HG03520 (cell line): ENCODE results near the gene LPP.
A peak's percentile ranks its signal among the peaks of the same experiment; 100 is the strongest.
"Not testable (repeated sequence)": the region's sequence is repeated elsewhere in the genome, so short reads cannot be mapped to it uniquely, and the experiment has no call there.

Experiments used
- ATAC-seq: cut with Tn5 transposase; IDR thresholded peaks from one replicate; pipeline ENCODE4 v1.9.1; 2021; ENCODE audit warnings: mild to moderate bottlenecking, moderate library complexity; ENCODE audit not compliant: unreplicated experiment

LPP gene

DNA sequence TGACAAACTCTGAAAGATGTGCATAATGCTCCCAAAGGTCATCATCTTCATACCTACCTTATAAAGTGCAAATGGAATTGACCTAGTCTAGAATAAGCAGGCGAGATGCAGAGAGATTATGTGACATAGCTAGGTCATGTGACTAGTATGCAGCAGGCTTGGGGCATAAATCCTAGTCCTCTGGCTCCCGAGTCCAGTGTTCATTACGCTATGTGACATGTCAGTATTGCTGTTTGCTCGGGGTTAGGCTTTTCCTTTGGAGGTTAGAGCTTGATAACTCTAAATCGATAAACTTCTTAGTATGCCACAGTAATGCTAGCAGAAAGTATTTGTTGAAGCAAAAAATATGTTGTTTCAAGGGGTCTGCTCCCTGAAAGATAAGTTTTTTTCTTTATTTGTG, 536.1 kb downstream of the LPP start:
- ATAC-seq = no peak

DNA sequence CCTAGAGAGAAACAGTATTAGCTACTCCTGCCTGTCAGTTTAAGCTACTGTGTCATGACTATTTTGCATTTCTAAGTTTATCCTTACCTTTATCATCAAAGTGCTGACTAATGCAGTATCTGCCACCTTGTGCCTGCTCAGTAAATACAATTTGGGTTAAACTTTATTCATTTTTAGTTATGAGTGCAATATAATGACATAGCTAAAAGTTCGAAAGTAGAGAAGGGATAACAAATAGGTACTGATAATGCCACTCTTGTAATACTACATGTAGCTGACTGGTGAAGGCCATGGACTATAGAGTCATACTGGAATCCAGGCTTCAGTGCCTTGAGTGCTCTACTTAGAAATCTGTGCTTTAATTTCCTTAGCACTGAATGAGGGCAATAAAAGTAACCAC, 537.0 kb downstream of the LPP start:
- no peak for ATAC-seq

DNA sequence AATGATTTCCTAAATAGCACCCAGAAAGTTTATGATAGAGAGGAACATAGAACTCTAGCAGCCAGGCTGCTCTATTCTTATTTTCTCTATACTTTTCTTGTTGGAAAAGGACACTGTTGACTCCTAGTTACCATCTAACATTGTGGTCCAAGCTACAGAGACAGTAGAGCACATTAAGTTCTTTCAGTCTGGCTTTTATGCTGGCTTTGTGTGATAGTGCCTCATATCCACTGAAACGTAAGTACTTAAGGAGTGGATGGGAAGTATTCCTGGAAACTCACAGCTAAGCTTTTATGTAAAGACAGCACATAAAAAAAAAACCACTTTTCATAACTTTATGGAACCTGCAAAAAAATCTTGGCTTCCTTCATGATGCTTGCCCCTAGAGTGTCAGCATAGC, 537.7 kb downstream of the LPP start:
- ATAC-seq = no peak

DNA sequence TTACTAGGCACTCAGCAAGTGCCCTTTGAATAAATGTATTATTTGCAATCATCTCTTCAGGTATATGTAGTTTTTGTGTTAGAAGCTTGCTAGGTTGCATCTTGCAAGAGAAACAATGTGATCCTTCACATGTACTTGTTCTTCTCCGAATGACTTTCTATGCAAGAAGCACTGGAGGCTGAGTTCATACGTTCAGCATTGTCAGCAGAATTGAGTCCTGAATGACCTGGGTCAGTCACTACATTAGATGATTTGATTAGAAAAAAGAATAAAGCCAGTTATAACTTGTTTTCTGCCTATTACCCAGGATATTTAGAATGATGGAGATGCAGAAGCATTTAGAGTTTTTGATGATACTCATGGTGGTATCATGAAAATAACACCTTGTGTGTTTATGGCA, 538.7 kb downstream of the LPP start:
- no peak for ATAC-seq

DNA sequence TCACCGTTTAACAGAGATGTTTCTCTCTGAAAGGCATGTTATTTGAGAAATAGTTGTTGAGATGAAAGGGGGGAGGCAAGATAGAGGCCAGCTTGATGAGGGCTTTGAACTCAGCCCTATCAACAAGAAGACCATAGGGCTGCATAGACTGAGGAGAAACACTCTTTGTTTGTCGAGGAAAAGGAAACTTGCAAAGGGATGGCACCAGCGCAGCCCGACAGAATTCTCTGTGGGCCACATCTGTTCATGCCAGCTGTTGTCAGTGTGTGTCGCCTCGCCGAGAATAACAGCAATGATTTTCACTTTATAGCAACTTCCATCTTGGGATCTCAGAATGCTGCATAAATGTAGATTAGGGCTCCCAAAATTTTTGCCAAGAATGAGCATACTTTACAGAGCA, 539.5 kb downstream of the LPP start:
- no peak for ATAC-seq

DNA sequence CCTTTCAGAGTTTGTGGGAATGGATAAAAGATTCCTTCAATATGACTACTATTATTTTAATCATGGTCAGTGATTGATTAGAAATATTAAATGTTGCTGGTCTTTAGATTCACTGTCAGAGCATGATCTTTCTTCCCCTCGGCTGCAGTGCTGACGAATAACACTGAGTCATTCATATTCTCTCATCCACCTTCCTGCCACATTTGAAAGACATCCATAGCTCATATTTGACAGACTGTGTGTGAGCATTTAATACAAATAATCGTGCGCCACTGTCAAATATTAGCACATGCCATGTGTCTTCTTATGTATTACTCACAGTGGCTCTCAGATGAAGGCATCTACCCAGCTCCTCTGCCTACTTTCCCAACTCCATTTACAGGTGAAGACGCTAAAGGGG, 541.3 kb downstream of the LPP start:
- ATAC-seq = no peak

DNA sequence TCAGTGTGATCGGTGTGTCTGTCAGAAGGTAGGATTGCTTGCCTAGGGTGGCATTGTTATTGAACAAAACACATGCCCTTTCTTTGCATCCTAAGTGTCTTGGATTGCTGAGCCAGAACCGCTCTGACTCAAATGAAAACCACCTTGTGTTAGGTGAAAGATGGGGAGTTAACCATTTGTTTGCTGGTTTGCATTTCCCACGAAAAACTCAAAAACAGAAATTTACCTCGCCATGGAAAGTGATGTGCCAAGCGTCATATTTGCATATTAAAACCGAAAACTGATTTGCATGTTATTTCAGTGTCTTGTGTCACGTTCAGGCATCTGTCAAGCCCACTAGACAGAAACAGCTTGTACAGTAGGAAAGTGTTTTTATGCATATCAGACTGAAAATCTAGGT, 543.2 kb downstream of the LPP start:
- ATAC-seq = peak; percentile 60

DNA sequence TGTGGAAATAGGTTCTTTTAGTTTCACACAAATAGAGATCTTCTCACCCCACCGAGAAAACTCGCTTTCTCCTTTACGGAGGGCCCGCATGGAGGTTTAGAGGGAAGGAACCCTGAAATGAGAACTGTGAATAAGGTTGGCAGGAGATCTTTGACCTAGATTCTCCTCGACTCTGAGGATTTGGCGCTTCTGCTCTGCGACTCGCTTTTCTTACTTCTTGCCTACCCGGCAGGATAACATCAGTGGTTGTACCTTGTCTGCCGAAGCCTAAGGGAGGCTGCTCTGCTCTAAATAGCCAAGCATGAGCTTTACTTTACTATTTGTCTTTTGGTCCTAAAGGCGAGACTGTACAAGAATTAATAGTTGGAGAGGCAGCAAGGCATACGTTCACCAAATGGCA, 544.5 kb downstream of the LPP start:
- no peak for ATAC-seq

DNA sequence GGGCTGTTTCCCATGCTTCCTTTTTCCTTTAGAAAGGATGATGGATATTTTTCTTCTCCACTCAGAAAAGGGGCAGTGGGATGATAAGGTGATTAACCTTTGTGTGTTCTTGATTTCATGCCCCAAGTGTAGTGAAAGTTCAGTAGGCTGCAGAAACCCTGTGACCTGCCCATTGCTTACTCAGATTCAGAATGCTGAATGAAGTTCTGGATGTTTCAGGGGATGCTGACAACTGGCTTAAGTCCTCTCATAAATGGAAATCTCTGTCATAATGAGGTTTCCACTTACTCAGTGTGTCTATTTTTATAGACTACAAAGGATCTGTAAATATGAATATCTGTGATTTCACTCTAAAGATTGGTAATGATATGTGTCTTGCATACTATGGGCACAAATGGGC, 546.5 kb downstream of the LPP start:
- ATAC-seq = no peak

DNA sequence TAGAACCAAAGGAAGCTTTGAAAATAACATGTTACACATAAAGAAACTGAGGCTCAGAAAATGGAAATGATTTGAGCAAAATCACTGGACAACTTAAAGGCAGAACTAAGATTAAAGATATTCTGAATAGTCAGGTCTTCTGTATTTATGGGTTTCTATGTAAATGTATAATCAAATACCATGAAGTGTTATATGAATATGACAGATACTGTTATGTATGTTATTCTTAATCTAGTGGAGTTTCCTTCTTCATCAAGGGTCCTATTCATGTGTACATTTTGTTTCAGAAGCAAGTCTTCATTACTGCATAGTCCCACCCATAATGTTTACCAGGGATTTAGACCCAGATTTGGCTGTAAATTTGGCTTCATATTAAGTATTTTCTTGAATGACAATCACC, 547.0 kb downstream of the LPP start:
- no peak for ATAC-seq

DNA sequence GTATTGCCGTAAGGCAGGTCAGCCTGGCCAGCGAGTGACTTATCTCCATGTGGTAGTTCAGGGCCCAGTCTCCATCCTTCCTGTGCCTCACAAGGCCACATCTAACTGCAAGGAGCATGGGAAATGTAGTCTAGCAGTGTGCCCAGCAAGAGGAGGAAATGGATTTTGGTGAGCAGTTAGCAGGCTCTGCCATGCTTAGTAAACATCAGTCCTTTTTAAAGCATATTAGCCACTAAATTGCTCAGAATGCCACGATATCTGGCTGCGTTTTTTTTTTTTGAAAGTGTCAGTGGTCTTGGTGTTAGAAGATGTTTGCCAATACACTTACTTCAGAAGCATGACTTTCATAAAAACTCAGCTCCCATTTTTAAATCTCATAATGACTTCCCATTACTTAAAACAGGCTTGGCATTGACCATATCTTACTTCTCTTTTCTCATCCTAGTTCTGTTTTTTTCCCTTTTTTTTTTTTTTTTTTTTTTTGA, 547.6 kb downstream of the LPP start:
- ATAC-seq = no peak

DNA sequence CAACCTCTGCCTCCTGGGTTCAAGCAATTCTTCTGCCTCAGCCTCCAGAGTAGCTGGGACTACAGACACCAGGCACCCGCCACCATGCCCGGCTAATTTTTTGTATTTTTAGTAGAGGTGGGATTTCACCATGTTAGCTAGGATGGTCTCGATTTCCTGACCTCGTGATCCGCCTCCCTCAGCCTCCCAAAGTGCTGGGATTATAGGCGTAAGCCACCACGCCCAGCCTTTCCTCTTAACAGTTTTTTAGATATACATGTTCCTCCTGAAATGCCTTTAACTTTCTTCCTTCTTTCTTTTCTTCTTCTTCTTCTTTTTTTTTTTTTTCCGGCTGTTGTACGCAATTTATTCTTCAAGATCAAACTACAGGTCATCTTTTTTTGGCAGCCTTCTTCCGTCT, 548.1 kb downstream of the LPP start:
- not testable (repeated sequence) for ATAC-seq

DNA sequence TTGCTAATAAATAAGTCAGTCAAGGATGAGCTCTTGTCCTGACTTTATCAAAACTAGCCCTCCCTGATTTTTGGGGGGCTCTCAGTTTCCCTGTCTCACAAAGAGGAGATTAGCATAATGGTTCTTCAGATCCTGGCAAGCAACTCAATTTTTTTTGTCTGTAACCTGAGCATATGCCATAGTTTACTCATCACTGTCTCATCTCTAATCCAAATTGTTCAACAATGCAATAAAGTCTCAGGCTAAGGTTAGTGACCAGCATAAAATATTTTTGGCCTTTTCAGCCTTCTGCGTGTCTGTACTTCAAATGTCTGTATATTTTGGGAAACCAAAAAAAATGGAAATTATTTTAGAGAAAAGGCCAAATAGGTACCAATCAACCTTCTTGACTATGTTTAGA, 552.2 kb downstream of the LPP start:
- no peak for ATAC-seq

DNA sequence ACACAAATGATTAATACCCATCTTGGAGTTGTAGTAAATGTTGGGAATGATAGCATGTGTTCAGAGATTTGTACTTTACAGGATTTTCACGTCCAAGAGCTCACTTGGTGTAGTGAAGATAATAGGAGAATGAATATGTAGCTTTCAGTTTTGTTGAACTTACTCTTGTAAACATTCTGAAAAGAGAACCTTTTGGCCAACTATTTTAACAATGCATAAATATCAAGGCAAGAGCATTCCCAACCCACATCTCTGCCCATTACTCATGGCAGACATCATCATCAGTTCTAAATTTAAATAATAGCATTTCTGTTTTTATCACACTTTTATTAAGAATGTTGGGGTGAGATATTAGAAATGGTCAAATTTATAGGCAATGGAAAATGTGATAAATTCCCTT, 552.6 kb downstream of the LPP start:
- ATAC-seq = no peak

DNA sequence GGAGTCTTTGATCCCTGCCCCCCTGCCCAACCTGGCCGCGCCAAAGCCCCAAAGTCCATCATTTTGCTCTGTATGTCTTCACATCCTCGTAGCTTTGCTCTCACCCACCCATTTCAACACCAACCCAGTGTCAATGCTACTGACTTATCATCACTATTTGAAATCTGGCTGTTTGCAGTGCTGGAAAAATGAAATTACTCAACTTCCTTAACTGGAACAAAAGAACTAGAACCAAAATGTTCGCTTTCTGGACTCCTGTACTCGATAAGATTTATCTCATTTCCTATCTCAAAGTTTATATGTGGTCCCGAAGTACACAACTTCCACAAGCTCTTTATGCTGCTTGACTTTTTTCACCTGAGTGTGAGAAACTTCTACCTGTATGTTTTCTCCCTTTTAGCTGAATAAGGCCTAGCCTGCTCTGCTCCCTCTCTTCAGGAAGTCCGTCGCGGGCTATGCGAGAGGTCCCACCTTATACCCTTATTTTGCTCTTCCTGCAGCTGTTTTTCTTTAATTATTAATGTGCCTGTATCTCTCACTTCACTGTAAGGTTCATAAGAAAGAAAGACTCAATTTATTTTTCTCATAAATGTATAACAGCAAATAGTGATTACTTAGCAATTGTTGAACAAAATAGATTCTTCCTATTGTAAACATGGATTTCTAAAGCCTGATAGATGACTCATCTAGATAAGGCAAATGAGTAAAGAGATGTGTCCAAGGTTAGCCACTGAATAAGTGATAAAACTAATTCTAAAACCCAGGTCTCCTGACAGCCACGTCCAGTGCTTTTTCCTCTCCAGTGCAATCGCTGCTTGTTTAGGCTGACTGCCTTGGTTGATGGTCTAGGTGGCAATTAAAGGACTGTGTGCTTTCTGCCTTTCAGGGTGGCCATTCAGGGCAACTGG, 553.7 kb downstream of the LPP start:
- no peak for ATAC-seq

DNA sequence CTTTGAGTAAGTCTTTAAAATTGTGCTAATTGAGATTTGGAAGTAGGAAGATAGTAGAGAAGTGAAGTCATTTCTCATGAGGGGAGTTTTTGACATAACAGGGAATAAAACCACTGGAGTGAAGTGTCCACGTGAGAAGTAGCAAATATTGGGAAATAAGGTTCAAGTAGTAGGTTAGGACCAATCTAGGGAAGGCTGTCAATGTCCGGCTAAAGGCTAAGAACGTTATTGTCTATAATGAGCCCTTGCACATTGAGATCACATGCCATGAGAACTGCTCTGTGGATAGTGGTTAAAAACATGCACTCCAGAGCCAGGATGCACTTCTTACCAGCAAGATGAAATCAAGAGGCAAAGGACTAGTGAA, 557.9 kb downstream of the LPP start:
- ATAC-seq = no peak

DNA sequence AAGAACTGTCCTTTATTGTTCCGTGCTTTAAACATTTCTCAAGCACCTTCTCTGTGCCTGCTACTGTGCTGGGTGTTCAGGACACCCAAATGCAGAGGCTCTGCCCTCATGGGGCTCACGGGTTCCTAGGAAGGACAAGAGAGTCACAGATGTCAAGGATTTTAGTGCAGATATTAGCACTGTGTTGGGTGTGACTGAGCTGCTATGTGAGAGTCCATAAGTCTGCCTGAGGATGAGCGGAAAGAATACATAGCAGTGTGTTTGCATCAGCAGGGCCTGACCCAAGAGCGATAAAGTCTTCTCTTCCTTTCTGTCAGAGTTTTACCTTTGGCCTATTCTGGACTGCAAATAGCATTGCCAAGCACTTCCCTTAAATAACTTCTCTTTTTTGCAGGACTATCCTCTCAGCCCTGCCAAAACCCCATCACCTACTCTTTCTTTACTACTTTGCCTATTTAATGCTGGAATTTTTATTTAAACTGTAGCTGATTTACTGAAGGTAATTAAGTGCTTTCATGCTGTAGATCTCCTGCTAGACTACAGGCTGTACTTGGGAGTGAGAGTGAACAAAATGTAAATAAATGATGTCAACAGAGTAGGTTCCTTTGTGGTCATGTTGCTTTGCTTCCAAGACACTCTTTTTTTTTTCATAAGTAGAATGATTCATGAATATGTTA, 558.4 kb downstream of the LPP start:
- no peak for ATAC-seq

DNA sequence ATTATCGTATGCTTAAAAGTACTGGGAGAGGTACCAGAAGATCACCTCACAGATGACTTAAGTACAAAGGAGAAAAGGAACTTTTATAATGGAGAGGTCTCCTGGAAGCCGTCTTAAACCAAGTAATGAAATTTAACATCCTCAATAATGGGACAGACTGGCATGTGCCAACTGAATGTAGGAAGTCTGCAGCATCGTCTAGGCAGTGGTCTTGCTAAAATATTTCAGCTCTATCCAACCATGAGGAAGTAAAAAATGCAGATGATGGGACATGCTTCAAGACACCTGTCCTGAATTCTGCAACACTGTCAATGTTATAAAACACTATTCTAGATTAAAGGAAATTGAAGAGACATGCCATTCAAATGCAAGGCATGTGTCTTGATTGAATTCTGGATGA, 559.0 kb downstream of the LPP start:
- no peak for ATAC-seq

DNA sequence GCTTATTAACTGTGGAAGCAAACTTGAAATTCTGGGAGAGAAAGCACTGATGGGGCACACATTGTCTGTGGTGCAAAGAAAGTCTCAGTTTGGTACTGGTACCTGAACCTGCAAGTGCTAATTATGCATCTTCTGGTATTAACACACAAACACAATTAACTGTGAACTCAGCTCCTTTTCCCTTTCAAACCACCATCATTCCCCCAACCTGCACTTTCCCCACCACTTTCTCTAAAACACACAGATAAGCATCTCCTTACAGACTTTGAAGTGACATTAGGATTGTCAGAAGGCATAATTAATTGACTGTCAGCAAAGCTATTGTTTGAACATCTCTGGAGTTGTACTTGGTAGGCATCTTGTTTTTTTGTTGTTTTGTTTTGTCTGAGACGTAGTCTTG, 565.6 kb downstream of the LPP start:
- ATAC-seq = no peak

DNA sequence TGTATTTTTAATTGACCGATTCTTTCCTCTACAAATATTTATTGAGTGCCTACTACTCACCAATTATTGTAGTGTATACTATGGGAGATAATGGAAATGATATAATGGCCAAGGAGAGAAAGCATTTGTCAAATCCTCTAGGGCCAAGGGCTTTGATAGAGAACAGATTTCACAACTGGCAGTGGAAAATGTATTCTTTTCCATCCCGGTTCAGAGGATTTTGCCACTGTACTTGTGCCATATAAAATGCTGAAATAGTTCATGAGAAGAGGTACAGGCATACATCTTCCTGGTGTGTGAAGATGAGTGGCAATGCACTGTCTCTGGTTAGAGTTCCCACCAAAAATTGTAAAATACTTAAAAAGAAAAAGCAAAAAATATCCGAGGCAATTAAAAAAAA, 566.3 kb downstream of the LPP start:
- ATAC-seq = no peak

DNA sequence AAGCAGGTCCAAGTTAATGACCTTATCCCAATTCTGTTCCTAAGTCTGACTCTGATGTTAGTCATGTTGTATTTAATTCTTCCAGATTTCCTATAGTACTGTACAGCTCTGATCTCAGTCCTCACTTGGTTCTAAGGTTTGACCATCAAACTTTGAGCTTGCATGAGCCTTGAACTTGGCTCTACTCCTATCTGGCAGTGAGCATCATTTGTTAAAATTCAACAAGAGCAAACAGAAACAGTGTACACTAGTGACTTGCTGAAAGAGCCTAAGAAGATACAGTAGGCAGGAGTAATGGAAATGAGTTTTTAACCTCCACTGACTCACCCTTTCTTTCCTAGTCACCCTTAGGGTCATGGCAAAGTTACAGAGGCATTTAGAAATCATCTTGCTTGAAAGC, 566.7 kb downstream of the LPP start:
- no peak for ATAC-seq

DNA sequence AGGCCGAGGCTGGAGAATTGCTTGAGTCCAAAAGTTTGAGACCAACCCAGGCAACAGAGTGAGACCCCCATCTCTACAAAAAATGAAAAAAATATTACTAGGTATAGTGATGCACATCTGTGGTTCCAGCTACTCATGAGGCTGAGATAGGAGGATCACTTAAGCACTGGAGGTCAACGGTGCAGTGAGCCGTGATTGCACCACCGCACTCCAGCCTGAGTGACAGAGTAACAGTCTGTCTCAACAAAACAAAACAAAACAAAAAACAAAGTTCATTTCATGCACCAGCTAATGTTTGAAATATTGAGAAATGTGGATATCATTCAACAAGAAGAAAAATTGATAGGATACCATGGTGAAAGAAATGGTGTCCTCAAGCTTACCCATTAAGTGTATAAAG, 567.4 kb downstream of the LPP start:
- no peak for ATAC-seq
